Activated CD8-positive, alpha-beta T cell treated with anti-CD3 and anti-CD28 coated beads for 36 hours (primary cell): ENCODE measurements around the gene MINDY3. TPM values are rescaled to one million over a fixed set of nuclear protein-coding genes. Genes with fewer than 3 reads are reported as not detected.

ENCODE experiments used
- ATAC-seq: fragments of 200-7000 bp; cut with Tn5 transposase; one replicate; pipeline ENCODE4 v1.10.0; 2021; ENCODE audit warnings: mild to moderate bottlenecking, moderate library complexity
- CTCF ChIA-PET: fragments of 350-600 bp; sonication (Branson Sonifier 250); formaldehyde crosslinking; loops from one replicate; lab custom pipeline; 2021; ENCODE audit warnings: antibody characterized with exemption; lab: Charles Lee
- POLR2A ChIA-PET: fragments of 350-600 bp; sonication (Branson Sonifier 250); formaldehyde crosslinking; loops from one replicate; lab custom pipeline; 2021; ENCODE audit warnings: antibody characterized with exemption; lab: Charles Lee
- DNase-seq: peaks from one replicate; pipeline ENCODE4 v3.0.0-alpha.2; 2020
- H3K27ac Mint-ChIP-seq: one replicate; pipeline ENCODE4 v1.8.0; 2021; ENCODE audit warnings: mild to moderate bottlenecking, mixed read lengths
- H3K27me3 Mint-ChIP-seq: one replicate; pipeline ENCODE4 v1.8.0; 2021; ENCODE audit warnings: mixed read lengths
- H3K36me3 Mint-ChIP-seq: one replicate; pipeline ENCODE4 v1.8.0; 2021; ENCODE audit warnings: low read depth, mixed read lengths
- H3K4me1 Mint-ChIP-seq: one replicate; pipeline ENCODE4 v1.8.0; 2021; ENCODE audit warnings: low read depth, mixed read lengths
- H3K4me3 Mint-ChIP-seq: one replicate; pipeline ENCODE4 v1.8.0; 2021; ENCODE audit warnings: mild to moderate bottlenecking, moderate library complexity, mixed read lengths
- H3K9me3 Mint-ChIP-seq: one replicate; pipeline ENCODE4 v1.8.0; 2021; ENCODE audit warnings: mixed read lengths
- intact Hi-C: fragments of 100-400 bp; cut with micrococcal nuclease; formaldehyde crosslinking; loops from one replicate; pipeline ENCODE4 v1.10.0; 2022
- total RNA-seq, 2 experiments: library from RNA; stranded (reverse); gene quantifications; one replicate each; pipeline ENCODE4 v1.2.3, GENCODE V29; 2021
- TF ChIP-seq, protein P1 (sequence below): fragments of 200-600 bp; IDR thresholded peaks from one replicate; pipeline ENCODE4 v1.8.0; 2022; ENCODE audit warnings: antibody characterized with exemption, mild to moderate bottlenecking

MINDY3 gene
- total RNA-seq, 2 experiments from 2014 or later, result 12.0 to 14.6 TPM

DNA sequence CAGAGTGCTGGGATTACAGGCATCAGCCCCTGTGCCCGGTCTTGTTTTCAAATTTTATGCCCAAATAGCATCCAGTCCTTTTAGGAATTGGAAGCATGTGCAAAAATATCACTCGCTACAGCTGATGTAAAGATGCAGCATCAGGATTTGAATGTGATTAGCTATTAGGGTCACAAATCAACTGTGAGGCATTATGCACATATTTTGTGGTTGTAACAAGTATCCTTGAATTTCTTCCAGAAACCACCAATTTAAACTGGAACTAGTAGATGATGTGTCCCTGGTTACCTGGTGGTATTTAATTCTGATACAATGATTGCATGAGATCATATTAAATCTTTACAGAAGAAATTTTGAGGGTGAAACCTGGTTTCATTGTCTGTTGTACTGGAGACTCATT is 99.6 kb downstream of the MINDY3 start:
- CTCF ChIA-PET, result no interaction called here
- H3K27me3 Mint-ChIP-seq, result peaks cover 10% of the 10 kb centered on the region
- H3K36me3 Mint-ChIP-seq, result peaks cover 2% of the 10 kb centered on the region
- no peak for ATAC-seq
- TF ChIP-seq, protein P1, sequence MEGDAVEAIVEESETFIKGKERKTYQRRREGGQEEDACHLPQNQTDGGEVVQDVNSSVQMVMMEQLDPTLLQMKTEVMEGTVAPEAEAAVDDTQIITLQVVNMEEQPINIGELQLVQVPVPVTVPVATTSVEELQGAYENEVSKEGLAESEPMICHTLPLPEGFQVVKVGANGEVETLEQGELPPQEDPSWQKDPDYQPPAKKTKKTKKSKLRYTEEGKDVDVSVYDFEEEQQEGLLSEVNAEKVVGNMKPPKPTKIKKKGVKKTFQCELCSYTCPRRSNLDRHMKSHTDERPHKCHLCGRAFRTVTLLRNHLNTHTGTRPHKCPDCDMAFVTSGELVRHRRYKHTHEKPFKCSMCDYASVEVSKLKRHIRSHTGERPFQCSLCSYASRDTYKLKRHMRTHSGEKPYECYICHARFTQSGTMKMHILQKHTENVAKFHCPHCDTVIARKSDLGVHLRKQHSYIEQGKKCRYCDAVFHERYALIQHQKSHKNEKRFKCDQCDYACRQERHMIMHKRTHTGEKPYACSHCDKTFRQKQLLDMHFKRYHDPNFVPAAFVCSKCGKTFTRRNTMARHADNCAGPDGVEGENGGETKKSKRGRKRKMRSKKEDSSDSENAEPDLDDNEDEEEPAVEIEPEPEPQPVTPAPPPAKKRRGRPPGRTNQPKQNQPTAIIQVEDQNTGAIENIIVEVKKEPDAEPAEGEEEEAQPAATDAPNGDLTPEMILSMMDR, result no peak
- no peak overlapping the region for H3K27ac Mint-ChIP-seq
- peaks cover 4% of the 10 kb centered on the region for H3K9me3 Mint-ChIP-seq
- no peak for DNase-seq
- intact Hi-C loops, result no loop called here
- POLR2A ChIA-PET, result no interaction called here
- H3K4me1 Mint-ChIP-seq, result no peaks in the 10 kb centered on the region
- no peak overlapping the region for H3K4me3 Mint-ChIP-seq

DNA sequence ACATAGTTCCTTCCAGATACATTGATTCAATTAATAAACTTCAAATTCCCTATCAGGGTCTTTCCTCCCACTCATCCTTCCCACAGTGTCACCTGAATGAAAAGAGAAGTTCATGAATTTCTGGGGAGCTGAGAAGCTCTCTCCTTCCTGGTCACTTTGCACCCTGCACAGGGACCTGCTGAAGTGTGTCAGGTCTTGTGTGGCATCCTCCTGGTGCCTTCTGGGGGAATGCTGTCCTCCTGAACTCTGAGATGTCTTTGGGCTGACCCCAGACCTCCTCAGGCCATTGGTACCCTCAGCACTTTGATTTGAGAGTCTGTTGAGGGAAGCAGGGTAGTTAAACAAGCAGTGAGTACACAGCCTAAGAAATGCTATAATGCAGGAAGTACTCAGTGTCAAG is 101.0 kb downstream of the MINDY3 start:
- Mint-ChIP-seq H3K4me1 (no peaks in the 10 kb centered on the region), H3K4me3 (no peak overlapping the region), H3K27me3 (peaks cover 11% of the 10 kb centered on the region), H3K36me3 (no peaks in the 10 kb centered on the region), H3K27ac (no peak overlapping the region), H3K9me3 (peaks cover 4% of the 10 kb centered on the region)
- CTCF ChIA-PET, result no interaction called here
- intact Hi-C loops, result no loop called here
- POLR2A ChIA-PET, result no interaction called here
- ATAC-seq (no peak), DNase-seq (no peak)
- TF ChIP-seq, protein P1, result no peak

- Mint-ChIP-seq H3K9me3 (peaks cover 4% of the 10 kb centered on the region), H3K36me3 (no peaks in the 10 kb centered on the region), H3K4me3 (no peak overlapping the region), H3K4me1 (no peaks in the 10 kb centered on the region), H3K27ac (no peak overlapping the region), H3K27me3 (peaks cover 11% of the 10 kb centered on the region)
- DNase-seq (no peak), ATAC-seq (no peak)
- intact Hi-C loops, result no loop called here
- ChIA-PET POLR2A (no interaction called here), CTCF (no interaction called here)
- TF ChIP-seq, protein P1, result no peak
Observed at GRCh38 chr10:15758618-15759017, 101.7 kb downstream of the MINDY3 start.

DNA sequence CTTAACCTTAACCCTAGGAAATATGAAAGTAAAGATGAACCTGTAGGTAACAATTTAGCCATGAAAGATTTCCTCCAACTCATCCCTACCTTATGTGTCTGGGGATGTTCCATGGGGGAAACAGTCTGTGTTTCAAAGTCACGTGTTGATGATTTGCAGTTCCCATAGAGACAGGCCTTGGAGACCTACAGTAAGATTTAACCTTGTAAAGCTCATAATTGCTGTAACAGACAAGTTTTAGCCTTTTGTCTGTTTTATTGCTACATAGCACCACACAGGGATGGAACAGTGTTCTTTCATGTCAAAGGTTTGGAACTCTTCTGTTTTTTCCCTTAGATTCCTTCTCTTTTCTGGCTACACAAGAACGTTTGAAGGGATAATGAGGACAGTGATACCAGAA is 105.4 kb downstream of the MINDY3 start:
- H3K27ac Mint-ChIP-seq, result no peak overlapping the region
- no peaks in the 10 kb centered on the region for H3K9me3 Mint-ChIP-seq
- no peaks in the 10 kb centered on the region for H3K4me1 Mint-ChIP-seq
- H3K4me3 Mint-ChIP-seq, result no peak overlapping the region
- H3K36me3 Mint-ChIP-seq, result no peaks in the 10 kb centered on the region
- DNase-seq (no peak), ATAC-seq (no peak)
- POLR2A ChIA-PET, result no interaction called here
- peaks cover 21% of the 10 kb centered on the region for H3K27me3 Mint-ChIP-seq
- TF ChIP-seq, protein P1, result no peak
- intact Hi-C loops, result no loop called here
- CTCF ChIA-PET, result no interaction called here

DNA sequence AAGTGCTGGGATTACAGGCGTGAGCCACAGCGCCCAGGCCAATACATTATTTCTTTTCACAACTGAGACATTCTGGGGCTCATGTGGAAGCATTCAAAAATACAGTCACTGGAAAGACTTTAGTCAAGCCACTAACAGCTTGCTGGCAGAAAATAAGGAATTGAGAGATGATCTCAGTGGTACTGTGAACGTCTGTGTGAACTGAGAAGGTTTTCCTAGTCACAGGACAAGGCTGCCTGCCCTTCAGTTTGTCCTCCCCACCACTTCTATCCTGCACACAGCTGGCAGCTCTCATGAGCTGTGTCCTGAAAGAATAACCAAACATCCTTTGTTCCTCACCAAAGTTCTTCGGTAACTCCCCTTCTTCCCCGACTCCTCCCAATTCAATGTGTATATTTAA is 109.3 kb downstream of the MINDY3 start:
- Mint-ChIP-seq H3K27me3 (peaks cover 19% of the 10 kb centered on the region), H3K27ac (no peak overlapping the region), H3K4me3 (no peak overlapping the region), H3K4me1 (no peaks in the 10 kb centered on the region), H3K36me3 (no peaks in the 10 kb centered on the region), H3K9me3 (no peaks in the 10 kb centered on the region)
- DNase-seq, result no peak
- no peak for ATAC-seq
- POLR2A ChIA-PET, result no interaction called here
- TF ChIP-seq, protein P1, result no peak
- CTCF ChIA-PET, result no interaction called here
- intact Hi-C loops, result no loop called here
